ENCODE results near the gene GULP1. TPM values are rescaled to one million over a fixed set of nuclear protein-coding genes. Genes with fewer than 3 reads are reported as not detected.
"Not testable (repeated sequence)": the region's sequence is repeated elsewhere in the genome, so short reads cannot be mapped to it uniquely, and the experiment has no call there.

Gene GULP1, protein sequence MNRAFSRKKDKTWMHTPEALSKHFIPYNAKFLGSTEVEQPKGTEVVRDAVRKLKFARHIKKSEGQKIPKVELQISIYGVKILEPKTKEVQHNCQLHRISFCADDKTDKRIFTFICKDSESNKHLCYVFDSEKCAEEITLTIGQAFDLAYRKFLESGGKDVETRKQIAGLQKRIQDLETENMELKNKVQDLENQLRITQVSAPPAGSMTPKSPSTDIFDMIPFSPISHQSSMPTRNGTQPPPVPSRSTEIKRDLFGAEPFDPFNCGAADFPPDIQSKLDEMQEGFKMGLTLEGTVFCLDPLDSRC
- total RNA-seq (2014; rRNA removed; shearing (Covaris generic)), result 73.7 and 77.5 TPM in 2 replicates
- polyA plus RNA-seq (2014; cell fraction: nucleus; rRNA removed), result 34.7 and 56.6 TPM in 2 replicates

DNA sequence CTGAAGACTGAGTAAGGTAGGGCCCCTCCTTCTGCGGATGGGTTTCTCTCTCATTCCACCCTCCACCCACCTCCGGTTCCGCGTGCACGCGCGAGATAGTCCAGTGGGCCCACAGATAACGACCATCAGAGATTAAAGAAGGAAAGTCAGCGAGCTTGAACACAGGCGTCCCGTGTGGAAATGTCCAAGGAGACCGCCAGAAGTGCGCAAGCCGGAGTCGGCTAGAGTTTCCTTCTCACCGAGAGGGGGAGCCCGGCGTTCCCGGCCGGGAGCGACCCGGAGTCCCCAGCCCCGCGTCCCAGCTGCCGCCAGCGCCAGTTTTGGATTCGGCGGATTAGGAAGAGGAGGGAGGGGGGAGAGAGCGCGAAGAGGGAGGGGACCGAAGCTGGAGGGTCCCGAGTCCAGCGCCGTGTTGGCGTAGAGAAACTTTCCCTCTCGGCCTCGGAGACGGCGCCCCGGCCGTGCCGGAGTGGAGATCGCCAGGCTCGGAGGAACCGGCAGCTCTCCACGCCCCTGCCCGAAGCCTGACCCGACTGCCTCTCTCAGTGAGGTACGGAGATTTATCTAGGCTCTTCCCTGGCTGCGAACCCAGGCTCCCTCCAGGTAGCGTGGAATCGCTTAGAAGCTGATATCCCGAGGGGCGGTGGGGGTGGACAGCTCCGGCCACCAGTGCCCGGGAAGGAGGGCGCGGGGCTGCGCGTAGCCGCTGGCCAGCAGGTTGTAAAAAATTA lies at the start of gene GULP1:
TSS of gene GULP1 (plus strand) at position 258 of the 731 bp plus-strand sequence. CDS start 185,829 bp downstream, outside the sequence.
- peak; percentile 74 for DNase-seq (ENCODE audit: extremely low read depth, low read depth)

GRCh38 chr2:188243381-188243780 lies 48.3 kb upstream of the GULP1 start:
- DNase-seq (ENCODE audit: extremely low read depth, low read depth), result no peak

DNA sequence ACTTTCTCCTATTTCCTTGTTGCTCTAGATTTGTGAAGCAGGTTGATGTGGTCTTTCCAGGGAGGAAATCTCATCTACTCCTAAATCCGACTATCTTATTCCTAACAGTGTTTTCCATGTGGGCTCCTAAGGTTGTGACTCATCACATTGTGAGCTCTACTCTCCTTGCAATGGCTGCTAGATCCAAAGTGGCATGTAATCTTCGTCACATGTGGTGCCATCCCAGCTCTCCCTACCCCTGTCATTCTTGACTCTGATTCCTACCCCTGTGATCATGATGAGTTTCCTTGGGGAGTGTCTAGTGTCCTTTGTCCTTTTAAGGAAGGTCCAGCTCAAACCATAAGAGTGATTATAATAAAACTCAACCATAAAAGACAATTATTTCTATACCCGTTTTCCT lies 47.3 kb upstream of the GULP1 start:
- DNase-seq (ENCODE audit: extremely low read depth, low read depth), result no peak

DNA sequence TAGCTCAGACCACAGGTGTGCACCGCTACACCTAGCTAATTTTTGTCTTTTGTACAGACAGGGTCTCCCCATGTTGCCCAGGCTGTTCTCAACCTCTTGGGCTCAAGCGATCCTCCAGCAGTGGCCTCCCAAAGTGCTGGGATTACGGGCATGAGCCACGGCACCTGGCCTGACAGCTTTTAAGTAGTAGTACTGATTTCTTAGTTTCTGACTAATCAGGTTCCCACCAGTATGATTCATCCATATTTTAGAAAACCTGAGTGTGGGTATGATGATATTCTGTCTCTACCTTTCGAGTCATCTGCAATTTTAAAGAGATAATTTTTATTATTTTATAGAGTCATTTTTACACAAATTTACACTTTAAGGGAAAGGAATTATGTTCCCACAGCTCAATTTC lies 46.4 kb upstream of the GULP1 start:
- no peak for DNase-seq (ENCODE audit: extremely low read depth, low read depth)

GRCh38 chr2:188248513-188248912 lies 43.2 kb upstream of the GULP1 start:
- no peak for DNase-seq (ENCODE audit: extremely low read depth, low read depth)

DNA sequence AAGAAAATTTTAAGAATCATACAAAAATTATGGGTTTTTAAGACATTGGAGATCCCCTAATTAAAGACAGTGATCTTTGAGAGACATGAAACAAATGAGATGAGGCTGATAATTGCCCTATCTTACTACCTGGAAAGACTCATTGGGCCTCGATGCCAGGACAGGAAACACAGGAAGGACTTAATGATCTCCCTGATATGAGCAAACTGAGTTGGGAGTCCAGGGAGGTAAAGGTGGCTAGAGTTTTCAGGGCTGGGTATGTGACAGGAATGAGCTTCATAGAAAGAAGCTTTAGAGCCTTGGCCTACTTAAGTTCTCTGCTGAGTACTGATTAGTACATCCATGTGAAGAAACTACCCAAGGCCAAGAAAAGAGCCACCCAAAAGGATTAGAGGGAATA lies 40.6 kb upstream of the GULP1 start:
- no peak for DNase-seq (ENCODE audit: extremely low read depth, low read depth)

DNA sequence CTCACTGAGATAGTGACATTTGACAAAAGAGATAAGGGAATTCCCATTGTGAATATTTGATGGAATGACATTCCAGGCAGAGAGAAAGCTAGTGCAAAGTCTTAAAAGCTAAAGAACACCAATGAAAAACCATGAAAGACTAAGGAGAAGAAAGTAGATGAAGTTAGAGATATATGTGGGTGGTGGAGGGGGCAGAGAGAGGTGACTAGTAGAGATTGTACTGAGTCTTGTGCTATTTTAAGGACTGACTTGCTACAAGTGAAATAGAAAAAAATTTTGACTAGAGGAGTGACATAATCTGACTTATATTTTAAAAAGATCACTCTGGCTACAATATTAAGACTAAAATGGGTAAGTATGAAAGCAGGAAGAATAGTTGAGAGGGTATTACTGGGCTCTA lies 35.3 kb upstream of the GULP1 start:
- DNase-seq (ENCODE audit: extremely low read depth, low read depth), result no peak

- DNase-seq (ENCODE audit: extremely low read depth, low read depth), result no peak
These were observed 26.4 kb upstream of the GULP1 start for GRCh38 chr2:188265315-188265714.

- no peak for DNase-seq (ENCODE audit: extremely low read depth, low read depth)
These were observed 23.9 kb upstream of the GULP1 start for GRCh38 chr2:188267776-188268175.

- DNase-seq (ENCODE audit: extremely low read depth, low read depth), result no peak
These were observed 22.7 kb upstream of the GULP1 start for GRCh38 chr2:188269004-188269403.

DNA sequence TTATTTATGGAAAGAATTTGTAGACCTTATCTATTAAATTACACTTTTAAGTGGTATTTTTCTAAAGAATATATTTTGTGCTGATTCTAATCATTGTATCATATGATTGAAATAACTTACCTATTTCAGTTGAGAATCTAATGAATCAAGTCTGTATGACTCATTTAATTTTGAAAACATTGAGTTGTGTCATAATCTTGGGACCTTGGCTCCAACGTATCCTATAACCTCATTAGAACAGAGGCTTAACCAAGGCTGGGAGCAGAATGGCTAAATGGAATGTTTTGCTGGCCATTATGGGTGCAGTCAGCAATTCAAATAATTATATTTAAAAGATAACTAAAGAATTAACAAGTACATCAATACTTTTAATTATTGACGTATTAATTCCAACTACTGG lies 19.6 kb upstream of the GULP1 start:
- no peak for DNase-seq (ENCODE audit: extremely low read depth, low read depth)

DNA sequence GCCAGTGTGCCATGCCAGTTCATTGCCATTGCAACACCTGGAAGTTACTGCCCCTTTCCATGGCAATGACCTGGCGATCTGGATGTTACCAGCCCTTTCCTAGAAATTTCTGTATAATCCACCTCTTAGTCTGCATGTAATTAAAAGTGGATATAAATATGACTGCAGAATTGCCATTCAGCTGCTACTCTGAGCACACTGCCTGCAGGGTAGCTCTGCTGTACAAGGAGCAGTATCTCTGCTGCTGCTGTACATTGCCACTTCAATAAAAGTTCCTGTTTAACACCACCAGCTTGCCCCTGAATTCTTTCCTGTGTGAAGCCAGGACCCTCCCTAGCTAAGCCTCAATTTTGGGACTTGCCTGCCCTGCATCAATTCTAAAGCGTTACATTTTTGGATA lies 17.4 kb upstream of the GULP1 start:
- DNase-seq (ENCODE audit: extremely low read depth, low read depth), result no peak

GRCh38 chr2:188276255-188276654 lies 15.4 kb upstream of the GULP1 start:
- DNase-seq (ENCODE audit: extremely low read depth, low read depth), result no peak

DNA sequence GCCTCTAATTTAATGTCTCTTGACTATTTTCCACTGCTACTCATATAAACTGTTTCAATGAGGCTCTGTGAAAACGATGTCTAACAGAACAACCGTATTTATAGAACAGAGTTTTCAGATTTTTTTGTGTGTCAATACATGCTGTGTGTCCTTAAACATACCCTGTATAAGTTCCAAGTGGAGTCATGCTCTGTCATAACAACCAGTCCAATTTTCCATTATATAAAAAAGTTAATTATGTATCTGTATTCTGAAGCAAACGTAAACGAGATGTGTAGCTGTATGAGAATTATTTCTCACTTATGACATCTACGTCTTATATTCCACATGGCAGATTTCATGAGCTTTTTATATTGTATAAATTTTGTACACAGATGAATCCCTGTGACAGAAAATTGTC lies 13.9 kb upstream of the GULP1 start:
- DNase-seq (ENCODE audit: extremely low read depth, low read depth), result no peak

- DNase-seq (ENCODE audit: extremely low read depth, low read depth), result no peak
These were observed 13.1 kb upstream of the GULP1 start for GRCh38 chr2:188278388-188279092.

DNA sequence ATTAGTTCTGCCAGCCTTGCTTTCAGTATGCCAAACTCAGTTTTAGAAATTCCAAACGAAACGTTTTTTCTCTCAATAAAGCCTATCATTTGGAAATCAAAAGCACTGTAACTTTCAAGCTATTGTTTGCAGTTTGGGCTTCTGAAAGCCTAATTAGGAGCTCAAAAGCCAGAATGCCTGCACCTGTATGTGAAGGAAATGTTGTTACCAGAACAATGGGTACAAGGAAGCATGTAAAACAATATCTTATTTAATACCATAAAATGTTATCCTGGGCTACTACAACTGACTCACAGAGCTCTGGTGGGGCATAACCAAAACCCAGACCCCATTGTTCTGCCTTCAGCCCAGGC lies 12.6 kb upstream of the GULP1 start:
- no peak for DNase-seq (ENCODE audit: extremely low read depth, low read depth)

DNA sequence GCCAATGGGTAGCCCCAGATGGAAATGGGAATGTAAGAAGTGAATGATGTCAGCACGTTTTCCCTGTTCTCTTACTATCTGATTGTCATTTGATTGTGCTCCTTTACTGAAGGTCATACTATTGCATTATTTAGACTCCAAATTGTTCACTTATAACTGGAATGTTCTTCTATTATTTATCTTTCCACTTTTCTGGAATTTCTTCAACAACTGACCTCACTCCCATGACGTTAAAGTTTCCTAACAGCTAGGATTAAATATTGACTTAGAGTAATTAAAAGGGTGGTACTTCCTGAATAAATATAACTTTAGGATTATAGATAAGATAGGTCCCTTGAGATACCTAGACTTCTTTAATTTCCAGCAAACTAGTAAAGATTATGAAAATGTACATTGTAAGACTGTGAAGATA lies 10.9 kb upstream of the GULP1 start:
- no peak for DNase-seq (ENCODE audit: extremely low read depth, low read depth)

- DNase-seq (ENCODE audit: extremely low read depth, low read depth), result no peak
These were observed 8.8 kb upstream of the GULP1 start for GRCh38 chr2:188282907-188283306.

DNA sequence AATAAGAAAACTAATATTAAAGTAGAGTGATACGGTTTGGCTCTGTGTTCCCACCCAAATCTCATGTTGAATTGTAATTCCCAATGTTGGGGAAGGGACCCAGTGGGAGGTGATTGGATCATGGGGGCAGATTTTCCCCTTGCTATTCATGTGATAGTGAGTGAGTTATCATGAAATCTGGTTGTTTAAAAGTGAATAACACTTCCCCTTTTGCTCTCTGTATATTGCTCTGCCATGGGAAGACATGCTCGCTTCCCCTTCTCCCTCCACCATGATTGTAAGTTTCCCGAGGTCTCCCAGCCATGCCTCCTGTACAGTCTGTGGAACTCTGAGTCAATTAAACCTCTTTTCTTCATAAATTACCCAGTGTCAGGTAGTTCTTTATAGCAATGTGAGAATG lies 7.4 kb upstream of the GULP1 start:
- not testable (repeated sequence) for DNase-seq (ENCODE audit: extremely low read depth, low read depth)

DNA sequence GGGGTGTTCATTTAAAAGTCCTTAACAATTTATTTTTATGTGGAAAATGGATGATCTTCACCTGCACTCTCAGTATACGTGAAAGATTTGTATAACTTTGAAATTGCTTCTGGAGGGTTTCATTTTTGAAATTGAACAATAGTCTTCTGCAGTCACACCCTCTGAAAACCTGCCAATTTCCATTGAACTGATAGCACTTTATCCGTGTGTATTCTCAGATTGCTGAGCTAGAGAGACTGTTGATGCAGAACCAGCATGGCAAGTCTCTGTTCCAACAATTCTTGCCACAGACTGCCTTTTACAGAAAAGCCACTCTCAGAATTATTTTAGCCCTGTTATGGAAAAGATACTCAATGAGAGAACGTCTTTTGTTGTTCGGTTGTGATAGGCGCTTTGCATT lies 6.6 kb upstream of the GULP1 start:
- no peak for DNase-seq (ENCODE audit: extremely low read depth, low read depth)

DNA sequence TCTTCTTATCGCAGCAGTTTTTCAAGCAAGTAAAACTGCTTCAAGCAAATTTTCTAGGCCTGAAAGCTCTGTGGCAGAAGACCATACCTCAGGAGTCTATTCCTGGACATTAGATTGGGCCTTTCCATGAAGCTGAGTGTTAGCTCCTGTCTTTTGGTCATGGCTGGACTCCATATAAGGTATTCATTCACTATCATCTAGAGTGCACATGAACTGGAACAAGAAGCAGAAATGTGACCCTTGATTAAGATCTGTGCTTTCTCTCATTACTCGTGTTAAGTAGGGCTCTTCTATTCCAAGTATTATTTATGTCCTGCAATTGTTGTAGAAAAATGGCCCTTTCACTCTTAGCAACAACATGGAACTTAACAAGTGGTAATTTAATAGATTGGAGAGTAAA lies 5.9 kb upstream of the GULP1 start:
- DNase-seq (ENCODE audit: extremely low read depth, low read depth), result no peak

GRCh38 chr2:188291142-188291616 lies 495 bp upstream of the GULP1 start:
- no peak for DNase-seq (ENCODE audit: extremely low read depth, low read depth)

Measured in NCI-H460 (cell line).